HG03045 (cell line): ENCODE results near the gene SLC4A3.
A peak's percentile ranks its signal among the peaks of the same experiment; 100 is the strongest.

ENCODE experiments used
- ATAC-seq: cut with Tn5 transposase; IDR thresholded peaks from one replicate; pipeline ENCODE4 v1.9.1; 2021; ENCODE audit warnings: mild to moderate bottlenecking, moderate library complexity; ENCODE audit not compliant: unreplicated experiment

Gene SLC4A3

GRCh38 chr2:219627103-219628100 lies at the start of gene SLC4A3:
TSS of gene SLC4A3 (plus strand) at chr2:219627630. CDS start at chr2:219627993, 363 bp downstream.
- no peak for ATAC-seq

- ATAC-seq = no peak
These were observed 48.4 kb upstream of the SLC4A3 start for GRCh38 chr2:219578811-219579613.

- ATAC-seq = no peak
These were observed 46.1 kb upstream of the SLC4A3 start for GRCh38 chr2:219581346-219581745.

- ATAC-seq = no peak
These were observed 36.3 kb upstream of the SLC4A3 start for GRCh38 chr2:219591091-219591490.

- ATAC-seq = no peak
These were observed 34.7 kb upstream of the SLC4A3 start for GRCh38 chr2:219592736-219593135.

- ATAC-seq = no peak
These were observed 34.3 kb upstream of the SLC4A3 start for GRCh38 chr2:219593154-219593553.

- no peak for ATAC-seq
These were observed 32.2 kb upstream of the SLC4A3 start for GRCh38 chr2:219595256-219595655.

GRCh38 chr2:219596954-219597551 lies 30.4 kb upstream of the SLC4A3 start:
- ATAC-seq = peak; percentile 2

- peak; percentile 93 for ATAC-seq
These were observed 29.7 kb upstream of the SLC4A3 start, which contains the start of gene STK11IP for GRCh38 chr2:219597552-219598307. TSS of gene STK11IP (plus strand) at chr2:219597857. CDS start at chr2:219598120, 263 bp downstream.

- ATAC-seq = no peak
These were observed 28.9 kb upstream of the SLC4A3 start for GRCh38 chr2:219598308-219599078.

- no peak for ATAC-seq
These were observed 23.7 kb upstream of the SLC4A3 start for GRCh38 chr2:219603771-219604170.

GRCh38 chr2:219605607-219605954 lies 21.8 kb upstream of the SLC4A3 start:
- ATAC-seq = no peak

- ATAC-seq = no peak
These were observed 19.5 kb upstream of the SLC4A3 start for GRCh38 chr2:219607931-219608330.

- ATAC-seq = no peak
These were observed 18.9 kb upstream of the SLC4A3 start for GRCh38 chr2:219608399-219608964.

GRCh38 chr2:219609149-219609750 lies 18.2 kb upstream of the SLC4A3 start:
- no peak for ATAC-seq

GRCh38 chr2:219611306-219611705 lies 16.1 kb upstream of the SLC4A3 start:
- ATAC-seq = no peak

- no peak for ATAC-seq
These were observed 15.4 kb upstream of the SLC4A3 start for GRCh38 chr2:219611866-219612576.

GRCh38 chr2:219612577-219613286 lies 14.7 kb upstream of the SLC4A3 start:
- ATAC-seq = no peak
